HUES64 (cell line): ENCODE measurements around the gene HOXA11.

Experiments
- H3K27ac ChIP-seq: 2 replicates; pipeline ENCODE4 v1.7.0; 2013; ENCODE audit warnings: low read depth, low read length, inconsistent platforms
- H3K27me3 ChIP-seq: 2 replicates; pipeline ENCODE4 v1.6.1; 2013; ENCODE audit warnings: mild to moderate bottlenecking, low read length; ENCODE audit not compliant: insufficient read depth
- H3K36me3 ChIP-seq: 2 replicates; pipeline ENCODE4 v1.6.1; 2013; ENCODE audit warnings: mild to moderate bottlenecking, low read length; ENCODE audit not compliant: insufficient read depth
- H3K4me1 ChIP-seq: 2 replicates; pipeline ENCODE4 v1.6.1; 2013; ENCODE audit warnings: mild to moderate bottlenecking, low read length, moderate library complexity; ENCODE audit not compliant: insufficient read depth
- H3K4me3 ChIP-seq: 2 replicates; pipeline ENCODE4 v1.5.1; 2013; ENCODE audit warnings: mild to moderate bottlenecking, low read length, moderate library complexity
- H3K9ac ChIP-seq: 2 replicates; pipeline ENCODE4 v1.6.1; 2013; ENCODE audit warnings: mild to moderate bottlenecking, low read depth, low read length
- H3K9me3 ChIP-seq: 2 replicates; pipeline ENCODE4 v1.6.1; 2013; ENCODE audit warnings: low read depth, low read length; ENCODE audit not compliant: insufficient read depth
- WGBS: fragments of 150-250, 120-280 bp; methylation state at CpG from one replicate; pipeline ENCODE4 v1.1.7; 2013; ENCODE audit warnings: missing lambda C conversion rate; 5-methylcytosine and 5-hydroxymethylcytosine counted together

HOXA11 gene

DNA sequence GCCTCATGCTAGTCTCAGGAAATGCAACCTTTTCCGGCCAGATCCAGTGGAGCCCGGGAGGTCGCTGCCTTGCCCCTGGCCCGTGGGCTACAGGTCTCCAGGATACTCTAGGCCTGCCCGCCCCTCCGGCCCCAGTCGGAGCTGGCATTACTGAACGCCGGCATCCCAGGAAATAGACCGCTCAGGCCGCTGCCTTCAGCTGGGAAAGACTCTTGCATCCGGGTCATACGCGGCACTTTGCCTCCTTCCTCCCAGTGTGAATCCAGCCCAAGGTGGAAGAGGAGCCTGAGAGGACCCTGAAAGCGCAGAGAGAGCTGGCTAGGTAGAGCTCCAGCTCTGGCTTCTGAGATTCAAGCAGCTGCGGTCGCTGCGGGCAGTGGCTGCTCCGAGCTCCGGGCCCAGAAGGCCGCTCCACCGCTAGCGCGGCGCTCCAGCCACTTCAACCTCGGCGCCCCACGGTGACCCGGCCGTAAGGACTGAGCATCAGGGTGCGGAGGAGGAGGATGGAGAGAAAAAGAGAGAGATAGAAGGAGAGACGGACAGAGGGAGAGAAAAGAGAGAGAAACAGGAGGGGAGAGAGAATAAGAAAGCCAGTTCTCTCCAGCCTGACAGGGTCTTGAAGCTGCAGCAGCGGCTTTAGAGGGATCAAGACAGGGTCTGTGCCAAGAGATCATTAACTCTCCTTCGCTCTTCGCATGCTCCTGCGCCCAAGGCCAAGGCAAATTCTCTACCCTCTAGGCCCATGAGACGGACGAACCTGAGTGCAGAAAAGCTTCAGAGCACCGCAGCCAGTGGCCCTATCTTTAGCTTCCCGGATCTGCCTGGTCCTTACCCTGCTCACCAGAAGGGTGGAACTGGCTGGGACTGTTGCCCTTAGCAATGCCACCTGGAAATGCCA, 9.2 kb downstream of the HOXA11 start:
- H3K4me1 ChIP-seq, result peaks cover 7% of the 10 kb centered on the region; the same call in 1 of the 2 replicates
- H3K36me3 ChIP-seq, result no peaks in the 10 kb centered on the region
- no peak overlapping the region for H3K4me3 ChIP-seq
- no peak overlapping the region for H3K9ac ChIP-seq
- H3K27ac ChIP-seq, result no peak overlapping the region
- 9% methylated on average over 40 of the region's 40 CpGs for WGBS
- H3K9me3 ChIP-seq, result peaks cover 3% of the 10 kb centered on the region; the same call in 1 of the 2 replicates
- peaks cover 100% of the 10 kb centered on the region for H3K27me3 ChIP-seq

- peaks cover 7% of the 10 kb centered on the region; the same call in 1 of the 2 replicates for H3K4me1 ChIP-seq
- H3K9me3 ChIP-seq, result peaks cover 3% of the 10 kb centered on the region; the same call in 1 of the 2 replicates
- no peak overlapping the region for H3K27ac ChIP-seq
- 20% methylated on average over 12 of the region's 12 CpGs for WGBS
- no peaks in the 10 kb centered on the region for H3K36me3 ChIP-seq
- no peak overlapping the region for H3K4me3 ChIP-seq
- H3K27me3 ChIP-seq, result peaks cover 100% of the 10 kb centered on the region
- no peak overlapping the region for H3K9ac ChIP-seq
These were observed 10.0 kb downstream of the HOXA11 start for GRCh38 chr7:27174874-27175625.

- Histone ChIP-seq H3K9ac (no peak within 1 kb of the TSS), H3K4me3 (no peak within 1 kb of the TSS), H3K9me3 (peaks cover 3% of the 10 kb centered on the region; the same call in 1 of the 2 replicates), H3K4me1 (peaks cover 3% of the 10 kb centered on the region; the same call in 1 of the 2 replicates), H3K27me3 (peaks cover 100% of the 10 kb centered on the region), H3K36me3 (no peaks in the 10 kb centered on the region), H3K27ac (no peak within 1 kb of the TSS)
- WGBS, result 6% methylated on average over 82 of the region's 82 CpGs
These were observed 10.8 kb downstream of the HOXA11 start, which contains the start of gene HOXA10 for GRCh38 chr7:27173956-27174873. TSS of gene HOXA10 (minus strand) at chr7:27174320. CDS start at chr7:27174306, 14 bp downstream.

- no peaks in the 10 kb centered on the region for H3K36me3 ChIP-seq
- no peak overlapping the region for H3K27ac ChIP-seq
- H3K9me3 ChIP-seq, result peaks cover 3% of the 10 kb centered on the region; the same call in 1 of the 2 replicates
- H3K4me1 ChIP-seq, result no peaks in the 10 kb centered on the region
- WGBS, result 2% methylated on average over 59 of the region's 59 CpGs
- peaks cover 100% of the 10 kb centered on the region for H3K27me3 ChIP-seq
- no peak overlapping the region for H3K9ac ChIP-seq
- H3K4me3 ChIP-seq, result no peak overlapping the region
These were observed 11.5 kb downstream of the HOXA11 start for GRCh38 chr7:27173511-27173955.

GRCh38 chr7:27172823-27173510, 12.1 kb downstream of the HOXA11 start:
- peaks cover 3% of the 10 kb centered on the region; the same call in 1 of the 2 replicates for H3K9me3 ChIP-seq
- H3K27ac ChIP-seq, result no peak overlapping the region
- H3K27me3 ChIP-seq, result peaks cover 100% of the 10 kb centered on the region
- H3K9ac ChIP-seq, result no peak overlapping the region
- H3K36me3 ChIP-seq, result no peaks in the 10 kb centered on the region
- no peak overlapping the region for H3K4me3 ChIP-seq
- H3K4me1 ChIP-seq, result no peaks in the 10 kb centered on the region
- WGBS, result 2% methylated on average over 58 of the region's 58 CpGs

- WGBS, result 6% methylated on average over 10 of the region's 10 CpGs
- Histone ChIP-seq H3K9ac (no peak overlapping the region), H3K4me3 (no peak overlapping the region)
These were observed 12.7 kb downstream of the HOXA11 start for GRCh38 chr7:27172315-27172774.

DNA sequence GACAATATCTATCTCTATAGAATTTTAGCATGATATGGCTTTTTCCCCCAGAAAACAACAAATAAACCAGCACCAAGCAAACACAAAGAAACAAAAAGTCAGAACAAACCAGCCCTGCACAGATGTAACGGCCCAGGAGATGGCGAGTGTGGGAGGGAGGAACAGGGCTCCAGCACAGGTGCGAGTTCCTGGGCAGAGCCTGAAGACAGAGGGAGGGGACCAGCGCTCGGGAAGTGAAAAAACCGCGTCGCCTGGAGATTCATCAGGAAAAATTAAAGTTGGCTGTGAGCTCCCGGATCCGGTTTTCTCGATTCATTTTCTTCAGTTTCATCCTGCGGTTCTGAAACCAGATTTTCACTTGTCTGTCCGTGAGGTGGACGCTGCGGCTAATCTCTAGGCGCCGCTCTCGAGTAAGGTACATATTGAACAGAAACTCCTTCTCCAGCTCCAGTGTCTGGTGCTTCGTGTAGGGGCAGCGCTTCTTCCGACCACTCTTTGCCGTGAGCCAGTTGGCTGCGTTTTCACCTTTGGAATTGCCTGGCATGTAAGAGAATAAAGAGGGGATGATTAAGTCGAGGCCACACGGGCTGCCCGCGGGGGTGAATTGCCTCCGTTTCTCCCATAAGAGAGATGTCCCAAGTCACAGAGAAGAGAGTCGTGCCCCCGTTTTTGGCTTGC, 13.3 kb downstream of the HOXA11 start:
- Histone ChIP-seq H3K4me1 (no peaks in the 10 kb centered on the region), H3K27ac (no peak overlapping the region), H3K36me3 (no peaks in the 10 kb centered on the region), H3K9me3 (peaks cover 3% of the 10 kb centered on the region; the same call in 1 of the 2 replicates), H3K9ac (no peak overlapping the region), H3K4me3 (no peak overlapping the region), H3K27me3 (peaks cover 100% of the 10 kb centered on the region)
- 6% methylated on average over 30 of the region's 30 CpGs for WGBS

More at GRCh38 chr7:27172315-27172774, 12.7 kb downstream of the HOXA11 start:
- no peaks in the 10 kb centered on the region for H3K4me1 ChIP-seq
- H3K36me3 ChIP-seq, result no peaks in the 10 kb centered on the region
- no peak overlapping the region for H3K27ac ChIP-seq
- H3K9me3 ChIP-seq, result peaks cover 3% of the 10 kb centered on the region; the same call in 1 of the 2 replicates
- H3K27me3 ChIP-seq, result peaks cover 100% of the 10 kb centered on the region

DNA sequence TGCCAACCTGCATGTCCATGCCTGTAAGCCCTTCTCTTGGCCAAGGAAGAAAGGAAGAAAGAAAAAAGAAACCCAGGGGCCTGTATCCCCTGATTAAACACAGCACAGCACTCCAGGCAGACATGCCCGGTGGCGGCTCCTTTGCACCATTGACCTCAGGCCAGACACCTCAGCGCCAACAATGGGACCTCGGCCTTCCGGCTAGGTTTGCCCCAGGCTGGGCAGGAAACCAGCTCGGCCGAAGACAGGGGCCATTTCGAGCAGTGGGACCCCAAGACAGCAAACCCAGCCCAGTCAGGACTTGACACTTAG, 13.8 kb downstream of the HOXA11 start:
- peaks cover 100% of the 10 kb centered on the region for H3K27me3 ChIP-seq
- H3K27ac ChIP-seq, result no peak overlapping the region
- no peaks in the 10 kb centered on the region for H3K4me1 ChIP-seq
- no peak overlapping the region for H3K9ac ChIP-seq
- 6% methylated on average over 8 of the region's 8 CpGs for WGBS
- no peaks in the 10 kb centered on the region for H3K36me3 ChIP-seq
- H3K9me3 ChIP-seq, result peaks cover 3% of the 10 kb centered on the region; the same call in 1 of the 2 replicates
- no peak overlapping the region for H3K4me3 ChIP-seq

- 24% methylated on average over 7 of the region's 11 CpGs for WGBS
- no peaks in the 10 kb centered on the region for H3K36me3 ChIP-seq
- H3K27me3 ChIP-seq, result peaks cover 100% of the 10 kb centered on the region
- no peaks in the 10 kb centered on the region for H3K4me1 ChIP-seq
- H3K27ac ChIP-seq, result no peak overlapping the region
- H3K4me3 ChIP-seq, result no peak overlapping the region
- no peak overlapping the region for H3K9ac ChIP-seq
- H3K9me3 ChIP-seq, result 0 out of 2 replicates have a peak, but pooled peaks cover 3% of the 10 kb centered on the region
These were observed 14.4 kb downstream of the HOXA11 start for GRCh38 chr7:27170426-27171324.
